Testis (tissue), 3 donors: ENCODE measurements around the gene HOMER2. TPM values are rescaled to one million over a fixed set of nuclear protein-coding genes. Genes with fewer than 3 reads are reported as not detected.
A peak's percentile ranks its signal among the peaks of the same experiment; 100 is the strongest.

Source experiments
- DNase-seq: peaks from one replicate; pipeline ENCODE4 v3.0.0-alpha.2; 2019
- H3K27ac ChIP-seq, 2 donors: fragments of 200-600 bp; sonication (generic); one replicate each; pipeline ENCODE4 v1.5.1; 2019
- H3K27me3 ChIP-seq: fragments of 200-600 bp; sonication (generic); one replicate; pipeline ENCODE4 v1.5.1; 2019
- H3K36me3 ChIP-seq: fragments of 200-600 bp; sonication (generic); one replicate; pipeline ENCODE4 v1.5.1; 2017; ENCODE audit warnings: low read depth; ENCODE audit errors: missing control alignments
- H3K4me1 ChIP-seq: fragments of 200-600 bp; sonication (generic); one replicate; pipeline ENCODE4 v1.5.1; 2019
- H3K4me3 ChIP-seq, 2 donors: fragments of 200-600 bp; sonication (generic); one replicate each; pipeline ENCODE4 v1.5.1; 2017 to 2019
- H3K9me3 ChIP-seq: fragments of 200-600 bp; sonication (generic); one replicate; pipeline ENCODE4 v1.5.1; 2017
- POLR2A ChIP-seq: fragments of 450-650 bp; IDR thresholded peaks from one replicate; pipeline ENCODE4 v1.6.1; 2017; ENCODE audit warnings: antibody characterized with exemption, mild to moderate bottlenecking, moderate library complexity
- WGBS, 2 donors: methylation state at CpG; one replicate each; pipeline ENCODE4 v1.1.5; 2018; 5-methylcytosine and 5-hydroxymethylcytosine counted together
- intact Hi-C: fragments of 100-400 bp; cut with DNase I; formaldehyde crosslinking; loops from one replicate; pipeline ENCODE4 v1.15.1; 2023; ENCODE audit warnings: low total_unique reads
- polyA plus RNA-seq: library from polyadenylated mRNA; stranded (reverse); fragments of 350-450 nt; fragmentation: Illumina TruSeq; extraction: RNeasy Lipid Tissue Mini Kit (QIAGEN cat#74804); gene quantifications from one replicate; pipeline ENCODE4 v1.2.3, GENCODE V29; 2014; ENCODE audit warnings: low read depth, low replicate concordance; ENCODE audit not compliant: insufficient read depth
- total RNA-seq, 2 donors: library from RNA; depleted of rRNA; stranded (reverse); fragments of >200 nt; gene quantifications; one replicate each; pipeline ENCODE4 v1.2.3, GENCODE V29; 2016
- TF ChIP-seq, protein P1 (sequence below), 3 experiments: fragments of 450-650 bp in 2 of 3; fragments of 200-600 bp in 1 of 3; sonication (generic) in 1 of 3; IDR thresholded peaks; one replicate each; pipeline ENCODE4 v1.5.1; 2016 to 2019; ENCODE audit warnings: antibody characterized with exemption in 3 of 3, mild to moderate bottlenecking in 2 of 3, moderate library complexity in 1 of 3

Gene HOMER2
- total and polyA plus RNA-seq, 3 donors from 2014 or later: 18.7 to 40.5 (median 38.5) TPM

DNA sequence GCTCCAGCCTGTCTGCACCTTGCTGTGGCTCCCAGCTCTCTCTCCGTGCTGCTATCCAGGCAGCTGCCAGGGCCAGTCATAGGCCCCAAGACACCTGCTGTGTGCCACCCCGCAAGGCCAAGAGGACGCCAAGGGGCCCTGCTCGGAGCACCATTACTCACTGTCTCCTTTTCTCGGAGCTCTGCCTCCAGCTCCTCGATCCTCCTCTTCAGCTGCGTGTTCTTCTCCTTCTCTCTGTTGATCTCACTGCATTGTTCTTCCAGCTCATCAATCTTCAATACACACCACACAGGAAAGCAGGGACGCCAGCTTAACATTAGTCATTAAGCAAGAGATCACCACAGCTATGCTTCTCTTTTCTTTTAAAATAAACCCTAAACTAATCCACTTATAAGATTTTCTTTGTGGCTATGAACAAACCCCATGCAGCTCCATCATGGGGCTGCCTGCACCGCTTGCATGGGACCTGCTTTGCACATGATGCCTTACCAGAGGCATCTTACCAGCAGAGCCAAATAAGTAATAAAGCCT, 100.5 kb downstream of the HOMER2 start:
- WGBS, 2 donors: 83 to 90% methylated on average over 9 of the region's 9 CpGs

DNA sequence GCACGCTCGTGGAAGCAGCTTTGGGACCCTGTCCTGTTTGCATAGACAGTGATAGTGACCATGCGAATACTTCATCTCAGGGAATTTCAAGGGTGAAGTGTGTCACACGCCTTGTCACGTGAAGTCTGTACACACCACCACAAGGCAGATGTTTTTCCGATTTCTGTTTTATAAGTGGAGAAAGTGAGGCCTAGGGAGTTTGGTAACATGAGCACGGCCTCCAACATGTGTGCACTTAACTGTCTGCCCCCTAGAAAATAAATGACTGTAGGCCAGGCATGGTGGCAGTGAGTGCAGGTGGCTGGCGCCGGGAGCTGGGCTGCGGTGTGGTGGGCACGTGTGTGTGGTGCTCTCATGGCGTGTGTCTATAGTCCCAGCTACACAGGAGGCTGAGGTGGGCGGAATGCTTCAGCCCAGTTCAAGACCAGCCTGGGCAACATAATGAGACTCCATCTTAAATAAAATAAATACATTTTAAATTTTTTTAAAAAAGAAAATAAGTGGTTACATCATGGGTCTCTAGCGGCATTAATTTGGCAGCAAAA, 101.1 kb downstream of the HOMER2 start:
- no peak for TF ChIP-seq POLR2A
- TF ChIP-seq, protein P1, sequence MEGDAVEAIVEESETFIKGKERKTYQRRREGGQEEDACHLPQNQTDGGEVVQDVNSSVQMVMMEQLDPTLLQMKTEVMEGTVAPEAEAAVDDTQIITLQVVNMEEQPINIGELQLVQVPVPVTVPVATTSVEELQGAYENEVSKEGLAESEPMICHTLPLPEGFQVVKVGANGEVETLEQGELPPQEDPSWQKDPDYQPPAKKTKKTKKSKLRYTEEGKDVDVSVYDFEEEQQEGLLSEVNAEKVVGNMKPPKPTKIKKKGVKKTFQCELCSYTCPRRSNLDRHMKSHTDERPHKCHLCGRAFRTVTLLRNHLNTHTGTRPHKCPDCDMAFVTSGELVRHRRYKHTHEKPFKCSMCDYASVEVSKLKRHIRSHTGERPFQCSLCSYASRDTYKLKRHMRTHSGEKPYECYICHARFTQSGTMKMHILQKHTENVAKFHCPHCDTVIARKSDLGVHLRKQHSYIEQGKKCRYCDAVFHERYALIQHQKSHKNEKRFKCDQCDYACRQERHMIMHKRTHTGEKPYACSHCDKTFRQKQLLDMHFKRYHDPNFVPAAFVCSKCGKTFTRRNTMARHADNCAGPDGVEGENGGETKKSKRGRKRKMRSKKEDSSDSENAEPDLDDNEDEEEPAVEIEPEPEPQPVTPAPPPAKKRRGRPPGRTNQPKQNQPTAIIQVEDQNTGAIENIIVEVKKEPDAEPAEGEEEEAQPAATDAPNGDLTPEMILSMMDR (IDR thresholded peaks at IDR 0.05): no peak
- intact Hi-C loops: no loop called here

More for the DNA sequence above, 100.5 kb downstream of the HOMER2 start:
- no peaks in the 10 kb centered on the region for H3K27me3 ChIP-seq
- intact Hi-C loops: no loop called here
- H3K36me3 ChIP-seq: no peaks in the 10 kb centered on the region
- TF ChIP-seq POLR2A: no peak
- TF ChIP-seq, protein P1 (IDR thresholded peaks at IDR 0.05): no peak
- DNase-seq: no peak
- H3K9me3 ChIP-seq: no peaks in the 10 kb centered on the region
- no peak overlapping the region for H3K4me3 ChIP-seq
- H3K4me1 ChIP-seq: peaks cover 14% of the 10 kb centered on the region
- no peak overlapping the region for H3K27ac ChIP-seq

DNA sequence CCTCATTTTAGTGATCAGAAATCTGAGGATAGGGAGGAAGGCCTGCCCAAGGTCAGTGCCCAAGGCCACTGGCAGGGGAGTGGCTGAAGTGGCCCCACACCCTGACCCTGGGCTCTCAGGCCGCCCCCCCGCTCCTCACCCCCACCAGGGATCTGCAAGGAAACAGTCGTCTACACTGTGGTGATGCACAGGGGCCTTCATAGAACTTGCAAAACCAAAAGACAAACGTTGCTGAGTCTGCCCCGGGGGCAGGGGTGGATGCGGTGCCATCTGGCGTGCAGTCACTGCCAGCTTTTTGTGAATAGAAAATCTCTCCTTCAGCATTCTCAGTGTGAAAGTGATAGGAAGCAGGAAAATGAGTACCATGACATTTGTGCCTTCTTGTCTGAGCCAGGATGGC, 101.8 kb downstream of the HOMER2 start:
- Histone ChIP-seq H3K36me3 (no peaks in the 10 kb centered on the region), H3K4me1 (peaks cover 11% of the 10 kb centered on the region), H3K4me3 (no peak overlapping the region), H3K9me3 (no peaks in the 10 kb centered on the region), H3K27me3 (no peaks in the 10 kb centered on the region), H3K27ac (no peak overlapping the region)
- TF ChIP-seq POLR2A: no peak
- TF ChIP-seq, protein P1 (IDR thresholded peaks at IDR 0.05): no peak
- WGBS, 2 donors: 50 to 65% methylated on average over 7 of the region's 7 CpGs
- DNase-seq: no peak
- intact Hi-C loops: no loop called here

More for the DNA sequence above, 101.1 kb downstream of the HOMER2 start:
- no peak overlapping the region for H3K27ac ChIP-seq
- H3K4me1 ChIP-seq: peaks cover 14% of the 10 kb centered on the region
- H3K36me3 ChIP-seq: no peaks in the 10 kb centered on the region
- no peak overlapping the region for H3K4me3 ChIP-seq
- H3K27me3 ChIP-seq: no peaks in the 10 kb centered on the region
- WGBS, 2 donors: 90 to 96% methylated on average over 14 of the region's 14 CpGs
- H3K9me3 ChIP-seq: no peaks in the 10 kb centered on the region
- no peak for DNase-seq

DNA sequence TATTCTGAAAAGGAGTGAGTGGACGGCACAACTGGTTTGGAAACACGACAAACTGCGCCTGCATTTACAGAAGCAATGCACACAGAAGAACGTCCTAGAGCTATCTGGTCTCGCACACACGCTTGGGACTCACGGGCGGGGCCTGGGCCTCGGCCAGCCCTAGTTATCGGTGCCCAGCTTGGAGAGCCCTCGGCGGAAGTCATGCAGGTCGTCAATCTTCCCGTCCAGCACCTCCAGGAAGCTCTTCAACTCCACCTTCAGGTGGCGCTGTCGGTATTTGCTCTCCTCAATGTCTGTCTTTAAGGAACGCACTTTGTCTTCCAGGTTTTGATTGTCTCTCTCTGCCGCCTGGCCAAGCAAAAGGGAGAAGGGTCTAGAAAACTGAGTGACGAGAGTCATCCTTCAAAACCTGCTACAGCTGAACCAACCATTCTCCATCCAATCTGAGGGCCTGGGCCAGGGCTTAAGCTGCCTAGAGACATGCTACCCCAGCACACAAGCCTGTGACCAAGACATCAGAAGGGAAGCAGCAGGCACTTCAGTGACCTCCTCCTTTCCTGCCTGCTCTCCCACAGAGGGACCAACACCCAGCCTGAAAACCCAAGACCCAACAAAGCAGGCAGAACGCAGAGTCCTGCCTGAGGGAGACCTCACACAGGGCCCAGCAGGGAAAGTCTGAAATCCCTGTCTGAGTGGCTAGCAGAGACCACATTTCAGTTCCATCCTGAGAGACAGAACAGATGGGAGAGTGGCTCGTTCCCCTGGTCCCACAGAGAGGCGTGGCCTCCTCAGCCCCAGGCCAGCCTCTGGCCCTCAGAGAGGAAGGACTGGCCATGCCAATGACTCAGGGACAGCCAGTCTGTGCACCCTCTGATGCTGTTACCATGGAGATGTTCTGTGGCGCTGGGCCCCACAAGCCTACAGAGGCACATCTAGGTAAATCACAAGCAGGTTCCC, 102.7 kb downstream of the HOMER2 start:
- Histone ChIP-seq H3K27ac (peak overlapping the region in 1 of 2 donors; percentile 28), H3K36me3 (no peaks in the 10 kb centered on the region), H3K27me3 (no peaks in the 10 kb centered on the region), H3K4me1 (peaks cover 11% of the 10 kb centered on the region), H3K9me3 (no peaks in the 10 kb centered on the region), H3K4me3 (no peak overlapping the region)
- WGBS, 2 donors: 30 to 58% methylated on average over 22 to 23 of the region's 23 CpGs
- intact Hi-C loops: no loop called here
- TF ChIP-seq, protein P1 (IDR thresholded peaks at IDR 0.05): peak; percentile 67 to 71 (median 68)
- TF ChIP-seq POLR2A: no peak
- DNase-seq: peak; percentile 87
